Left renal cortex interstitium (tissue), 4 donors: ENCODE results near the gene CTAGE9. TPM values are rescaled to one million over a fixed set of nuclear protein-coding genes. Genes with fewer than 3 reads are reported as not detected.
"Not testable (repeated sequence)": the region's sequence is repeated elsewhere in the genome, so short reads cannot be mapped to it uniquely, and the experiment has no call there.

ENCODE experiments used
- DNase-seq, 4 donors: peaks; one replicate each; pipeline ENCODE4 v3.0.0-alpha.2; 2013; ENCODE audit warnings: low read depth in 4 of 4, low spot score in 2 of 4, missing footprints in 1 of 4
- polyA plus RNA-seq, 4 donors: library from polyadenylated mRNA; unstranded; fragments of 120-200 nt; gene quantifications; one replicate each; pipeline ENCODE4 v1.2.1, GENCODE V29; 2013; ENCODE audit not compliant: insufficient read length in 4 of 4

The CTAGE9 gene
- polyA plus RNA-seq, 4 donors = 0.36 to 0.53 (median 0.40) TPM; not detected in 1

DNA sequence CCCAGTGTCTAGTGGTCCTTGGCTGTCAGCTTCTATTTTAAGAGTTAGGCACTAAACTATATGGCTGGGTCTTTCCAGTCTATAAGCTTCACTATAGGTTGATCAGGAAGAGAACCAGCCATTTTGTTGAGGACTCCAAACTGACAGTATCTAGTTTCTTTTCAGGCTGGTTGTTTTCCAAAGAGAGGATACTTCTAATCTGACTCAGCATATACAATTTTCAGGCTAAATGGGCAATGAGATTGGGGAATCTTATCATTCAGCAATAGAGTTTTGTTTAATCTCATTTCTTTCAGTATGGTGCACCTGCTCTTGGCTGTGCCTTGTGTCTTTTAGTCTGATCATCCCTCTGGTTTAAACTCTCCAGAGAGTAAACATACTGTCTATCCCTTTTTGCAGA is 20.4 kb upstream of the CTAGE9 start:
- DNase-seq = no peak

- no peak for DNase-seq
These were observed 19.4 kb upstream of the CTAGE9 start for GRCh38 chr6:131730264-131730663.

DNA sequence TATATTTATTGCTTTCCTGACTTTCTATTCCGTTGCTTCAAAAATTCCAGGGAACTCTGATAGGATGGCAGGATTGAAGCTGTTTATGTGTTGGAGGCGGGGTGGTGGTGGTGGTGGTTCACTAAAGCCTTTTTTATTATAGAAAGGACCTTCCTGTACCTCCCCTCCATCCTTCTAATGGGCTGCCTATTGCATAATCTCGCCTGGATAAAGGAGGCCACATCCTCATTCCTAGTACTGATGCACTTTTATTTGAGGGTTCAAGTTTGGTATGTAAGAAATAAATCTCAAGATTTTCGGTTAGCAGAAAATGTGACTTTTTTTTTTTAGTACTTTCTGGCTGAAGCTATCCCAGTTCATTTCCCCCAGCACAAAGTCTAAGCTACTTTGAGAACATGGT is 18.7 kb upstream of the CTAGE9 start:
- no peak for DNase-seq

GRCh38 chr6:131728296-131728939 is 17.6 kb upstream of the CTAGE9 start:
- no peak for DNase-seq

- DNase-seq = no peak
These were observed 17.1 kb upstream of the CTAGE9 start for GRCh38 chr6:131727868-131728267.

- no peak for DNase-seq
These were observed 16.6 kb upstream of the CTAGE9 start for GRCh38 chr6:131727467-131727866.

- DNase-seq = no peak
These were observed 13.3 kb upstream of the CTAGE9 start for GRCh38 chr6:131724114-131724513.

- peak in 1 of 4 donors; percentile 39 for DNase-seq
These were observed 10.3 kb upstream of the CTAGE9 start for GRCh38 chr6:131721161-131721560.

DNA sequence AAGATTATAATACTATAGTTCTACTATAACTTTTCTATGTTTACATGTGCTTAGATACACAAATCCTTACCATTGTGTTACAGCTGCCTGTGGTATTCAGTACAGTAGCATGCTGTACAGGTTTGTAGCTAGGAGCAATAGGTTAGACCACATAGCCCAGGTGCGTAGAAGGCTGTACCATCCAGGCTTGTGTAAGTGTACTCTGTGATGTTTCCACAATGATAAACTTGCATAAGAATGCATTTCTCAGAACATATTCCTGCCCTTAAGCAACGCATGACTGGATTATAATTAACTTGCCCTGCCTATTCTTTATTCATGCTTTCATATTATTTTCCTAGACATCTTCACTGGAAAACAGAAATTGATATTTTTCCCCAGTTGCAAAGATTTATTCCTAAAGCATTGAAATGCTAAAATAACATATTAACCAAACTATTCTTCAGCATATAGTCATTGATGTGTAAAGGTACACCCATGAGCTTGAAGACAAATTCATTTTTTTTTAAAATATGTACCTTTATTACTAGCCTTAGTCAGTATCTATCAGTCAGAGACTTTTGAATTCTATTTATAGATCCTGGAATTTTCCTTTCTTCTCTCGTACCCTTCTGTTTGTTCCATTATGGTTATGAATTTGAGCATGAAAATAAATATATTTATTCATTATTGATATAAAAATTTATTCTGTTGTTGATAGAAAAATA is 7.2 kb upstream of the CTAGE9 start:
- DNase-seq = no peak

GRCh38 chr6:131715567-131715966 is 4.8 kb upstream of the CTAGE9 start:
- not testable (repeated sequence) for DNase-seq

DNA sequence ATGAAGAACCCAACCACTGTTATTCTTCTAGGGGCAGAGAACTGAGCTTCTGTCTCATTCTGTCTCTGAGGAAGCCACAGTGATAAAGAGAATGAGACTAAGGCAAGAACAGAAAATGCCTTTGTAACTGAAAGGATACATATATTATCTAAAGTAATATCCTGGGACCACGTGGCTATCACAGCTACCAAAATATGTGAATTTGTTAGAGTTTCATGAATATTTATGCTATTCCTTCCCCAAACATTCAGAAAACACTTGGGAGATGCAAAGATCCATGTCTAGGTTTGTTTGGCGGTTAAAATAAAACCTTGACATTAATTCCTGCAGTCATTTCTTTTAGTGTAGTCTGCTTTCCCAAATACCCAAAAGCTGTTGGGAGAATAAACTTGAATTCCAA is 6.9 kb downstream of the CTAGE9 start:
- DNase-seq = not testable (repeated sequence)

DNA sequence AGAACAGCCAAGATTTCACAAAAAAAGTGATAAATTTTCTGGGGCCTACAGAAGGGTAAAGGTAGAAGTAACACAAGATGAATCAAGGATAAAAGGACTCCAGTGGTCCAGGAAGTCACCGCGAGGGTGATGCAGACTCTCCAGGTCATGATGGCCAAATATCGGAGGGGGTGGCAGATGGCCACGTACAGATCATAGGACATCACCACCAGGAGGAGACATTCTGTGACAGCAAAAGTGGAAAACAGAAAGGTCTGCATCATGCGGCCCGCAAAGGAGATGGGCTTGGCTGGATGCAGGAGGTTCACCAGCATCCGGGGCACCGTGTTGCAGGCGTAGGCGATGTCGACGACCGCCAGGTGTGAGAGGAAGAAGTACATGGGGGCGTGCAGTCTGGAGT is 10.0 kb downstream of the CTAGE9 start:
- DNase-seq = not testable (repeated sequence)

- no peak for DNase-seq
These were observed 13.9 kb downstream of the CTAGE9 start for GRCh38 chr6:131696956-131697355.

- DNase-seq = peak; percentile 26 to 46 (median 30)
These were observed 15.9 kb downstream of the CTAGE9 start for GRCh38 chr6:131694832-131695426.

GRCh38 chr6:131693384-131693783 is 17.4 kb downstream of the CTAGE9 start:
- no peak for DNase-seq

GRCh38 chr6:131692589-131692988 is 18.2 kb downstream of the CTAGE9 start:
- DNase-seq = no peak

GRCh38 chr6:131692031-131692430 is 18.8 kb downstream of the CTAGE9 start:
- no peak for DNase-seq

DNA sequence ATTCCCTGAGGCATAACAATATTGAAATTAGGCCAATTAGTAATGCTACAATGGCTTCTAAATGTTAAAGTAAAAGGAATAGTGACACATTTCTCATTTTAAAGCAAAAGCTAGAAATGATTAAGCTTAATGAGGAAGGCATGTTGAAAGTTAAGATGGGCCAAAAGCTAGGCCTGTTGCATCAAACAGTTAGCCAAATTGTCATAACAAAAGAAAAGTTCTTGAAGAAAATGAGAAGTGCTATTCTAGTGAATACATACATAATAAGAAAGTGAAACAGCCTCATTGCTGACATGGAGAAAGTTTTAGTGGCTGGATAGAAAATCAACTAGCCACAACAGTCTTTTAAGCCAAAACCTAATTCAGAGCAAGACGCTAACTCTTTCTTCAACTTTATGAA is 22.5 kb downstream of the CTAGE9 start:
- no peak for DNase-seq

- no peak for DNase-seq
These were observed 23.8 kb downstream of the CTAGE9 start for GRCh38 chr6:131687022-131687421.

DNA sequence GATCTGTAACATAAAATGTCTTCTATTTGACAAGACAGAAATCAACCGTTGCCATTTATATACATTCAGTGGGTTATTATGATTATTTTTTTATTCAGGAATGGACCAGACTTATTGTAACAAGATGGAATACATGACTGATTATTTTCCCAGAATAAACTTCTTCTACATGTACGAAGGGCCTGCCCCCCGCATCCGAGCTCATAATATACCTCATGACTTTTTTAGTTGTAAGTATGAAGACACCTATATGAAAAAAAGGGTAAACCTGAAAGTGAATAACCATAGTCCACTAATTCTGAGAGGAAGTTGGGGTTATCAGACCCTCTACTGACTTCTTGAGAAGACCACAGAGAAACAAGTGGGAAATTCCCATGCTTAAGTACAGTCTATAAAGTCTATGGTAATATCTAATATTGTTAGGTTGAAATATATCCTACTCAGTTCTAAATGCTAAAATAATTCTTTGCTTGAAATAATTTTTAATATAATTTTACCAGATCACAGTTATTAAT is 25.5 kb downstream of the CTAGE9 start:
- DNase-seq = no peak

DNA sequence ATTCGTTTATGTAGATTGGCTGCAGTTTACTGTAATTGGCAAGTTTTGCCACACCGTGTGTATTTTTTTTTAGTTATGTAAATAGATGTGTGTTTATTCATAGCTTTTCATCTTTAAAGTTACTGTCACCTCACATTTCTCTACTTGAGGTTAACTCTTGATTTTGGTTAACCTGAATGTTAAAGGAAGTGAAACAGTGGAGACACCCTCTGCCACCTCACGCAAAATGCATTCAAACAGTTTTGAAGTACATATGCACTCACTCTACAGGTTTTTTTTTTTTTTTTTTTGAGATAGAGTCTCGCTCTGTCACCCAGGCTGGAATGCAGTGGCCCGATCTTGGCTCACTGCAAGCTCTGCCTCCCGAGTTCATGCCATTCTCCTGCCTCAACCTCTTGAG is 27.3 kb downstream of the CTAGE9 start:
- DNase-seq = no peak

GRCh38 chr6:131682442-131682841 is 28.4 kb downstream of the CTAGE9 start:
- no peak for DNase-seq
